GM19324 (cell line): ENCODE results near the gene NOC4L.
"Not testable (repeated sequence)": the region's sequence is repeated elsewhere in the genome, so short reads cannot be mapped to it uniquely, and the experiment has no call there.

Experiments used
- ATAC-seq: cut with Tn5 transposase; IDR thresholded peaks from one replicate; pipeline ENCODE4 v1.9.1; 2021; ENCODE audit warnings: mild to moderate bottlenecking, moderate library complexity; ENCODE audit not compliant: unreplicated experiment, low FRiP score

NOC4L gene

DNA sequence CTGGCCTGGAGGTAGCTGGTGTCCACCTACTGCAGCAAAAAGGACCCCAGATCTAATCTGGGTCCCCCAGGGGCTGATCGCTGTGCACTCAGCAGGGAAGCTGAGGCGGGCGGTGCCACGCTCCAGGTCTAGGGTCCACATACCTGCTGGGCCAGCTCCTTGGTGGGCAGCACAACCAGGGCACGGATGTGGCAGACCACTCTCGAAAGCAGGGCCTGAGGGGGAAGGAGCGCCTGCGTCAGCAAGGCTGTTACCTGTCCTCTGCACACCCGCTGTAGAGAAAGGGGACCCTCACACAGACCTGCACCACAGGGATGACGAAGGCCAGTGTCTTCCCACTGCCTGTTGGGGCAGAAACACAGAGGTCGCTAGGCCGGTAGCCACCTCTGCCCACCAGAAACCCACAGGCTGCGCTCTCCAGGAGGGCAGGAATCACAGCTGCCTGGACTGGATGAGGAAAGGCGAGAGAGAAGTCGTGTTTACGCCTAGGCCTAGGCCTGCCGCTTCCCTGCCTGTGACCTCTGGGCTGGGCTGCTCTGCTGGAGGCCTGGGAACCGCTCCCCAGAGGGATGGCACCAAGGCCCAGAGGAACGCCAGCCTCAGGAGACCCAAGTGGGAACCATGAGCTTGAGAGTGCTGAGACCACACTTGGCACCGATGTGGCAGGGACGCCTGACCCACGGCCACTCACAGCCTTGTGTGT is 2.1 kb upstream of the NOC4L start:
- ATAC-seq: no peak

DNA sequence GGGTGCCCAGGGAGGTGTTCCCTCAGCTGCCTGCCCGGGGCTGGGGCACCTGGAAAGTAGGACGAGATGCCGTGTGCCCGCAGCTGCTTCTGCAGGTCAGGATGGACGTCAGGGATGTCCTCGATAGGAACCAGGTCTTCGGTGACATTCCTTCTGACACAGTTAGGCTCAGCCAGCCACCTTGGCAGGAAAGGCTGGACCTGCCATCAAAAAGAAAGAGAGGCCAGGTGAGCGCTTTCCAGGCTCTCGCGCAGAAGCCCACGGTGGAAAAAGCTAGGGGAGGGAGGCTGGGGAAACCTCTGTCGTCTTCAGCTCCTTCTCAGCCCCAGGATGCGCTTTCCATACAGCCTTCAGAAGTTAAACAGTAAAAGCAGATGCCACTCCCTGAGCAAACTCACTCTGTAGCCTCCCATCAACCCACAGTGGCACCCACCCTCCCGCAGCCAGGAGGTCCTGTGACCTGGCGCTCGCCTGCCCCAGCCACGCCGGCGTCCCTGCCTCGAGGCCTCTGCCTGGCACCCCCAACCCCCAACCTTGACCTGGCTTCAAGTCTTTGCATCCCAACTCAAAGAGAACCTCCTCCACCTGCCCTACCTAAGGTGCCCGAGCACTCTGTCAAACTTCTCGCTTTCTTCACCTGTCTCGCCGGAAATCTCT is 1.4 kb upstream of the NOC4L start:
- no peak for ATAC-seq

GRCh38 chr12:132143336-132144071 is 753 bp upstream of the NOC4L start:
- peak; percentile 39 for ATAC-seq

GRCh38 chr12:132144810-132145168 is 532 bp downstream of the NOC4L start:
- ATAC-seq: no peak

GRCh38 chr12:132145334-132145733 is 1.1 kb downstream of the NOC4L start:
- no peak for ATAC-seq

DNA sequence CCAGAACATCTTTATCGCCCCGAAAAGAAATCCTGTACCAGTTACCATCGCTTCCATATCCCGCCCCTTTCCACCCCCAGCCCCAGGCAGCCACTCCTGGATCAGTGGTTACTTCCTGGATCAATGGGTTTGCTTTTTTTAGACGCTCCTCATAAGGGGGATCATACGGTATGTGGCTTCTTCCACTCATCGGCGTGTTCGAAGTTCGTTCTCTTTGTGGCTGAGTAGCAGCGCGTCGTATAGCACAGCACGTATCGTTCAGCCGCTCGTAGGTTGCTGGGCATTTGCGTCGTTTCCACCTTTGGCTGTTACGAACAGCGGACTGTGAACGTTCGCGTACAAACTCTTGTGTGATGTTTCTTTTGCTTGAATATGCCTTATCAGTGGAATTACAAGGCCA is 1.8 kb downstream of the NOC4L start:
- ATAC-seq: no peak

GRCh38 chr12:132146772-132147422 is 2.6 kb downstream of the NOC4L start:
- no peak for ATAC-seq

DNA sequence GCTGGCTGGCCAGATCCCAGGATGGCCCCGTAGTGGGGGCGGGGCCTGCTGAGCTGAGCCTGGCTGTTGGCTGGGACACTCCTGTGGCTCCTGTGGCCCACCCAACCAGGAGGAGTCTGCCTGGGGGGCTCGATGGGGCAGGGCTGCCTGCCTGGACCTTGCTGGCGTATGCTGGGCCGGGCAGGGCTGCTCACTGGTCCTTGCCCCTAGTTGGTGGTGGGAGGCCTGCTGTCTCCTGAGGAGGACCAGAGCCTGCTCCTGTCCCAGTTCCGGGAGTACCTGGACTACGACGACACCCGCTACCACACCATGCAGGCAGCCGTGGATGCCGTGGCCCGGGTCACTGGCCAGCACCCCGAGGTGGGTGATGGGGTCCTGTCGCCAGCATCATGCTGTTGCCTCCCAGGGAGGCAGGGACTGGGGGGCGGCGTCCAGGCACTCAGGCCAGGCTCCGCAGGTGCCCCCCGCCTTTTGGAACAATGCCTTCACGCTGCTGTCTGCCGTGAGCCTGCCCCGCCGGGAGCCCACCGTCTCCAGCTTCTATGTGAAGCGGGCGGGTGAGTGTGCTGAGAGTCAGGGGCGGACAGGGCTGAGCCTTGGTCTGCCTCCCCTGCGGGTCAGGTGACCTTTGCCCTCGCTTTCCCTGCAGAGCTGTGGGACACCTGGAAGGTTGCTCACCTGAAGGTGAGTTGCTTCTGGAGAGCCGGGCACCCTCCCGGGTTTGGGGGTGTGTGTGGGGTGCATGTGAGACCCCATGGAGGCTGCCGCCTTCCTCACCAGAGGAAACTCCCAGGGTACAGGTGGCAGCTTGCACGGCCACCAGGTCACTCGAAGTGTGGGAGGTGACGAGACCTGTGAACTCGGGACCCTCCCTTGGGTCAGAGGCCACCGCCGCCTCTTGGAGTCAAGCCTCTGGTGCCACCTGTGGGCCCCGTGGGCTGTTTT is 3.4 kb downstream of the NOC4L start:
- ATAC-seq: no peak

- ATAC-seq: no peak
Observed at GRCh38 chr12:132148368-132149045, 4.2 kb downstream of the NOC4L start.

GRCh38 chr12:132149526-132149925 is 5.3 kb downstream of the NOC4L start:
- ATAC-seq: not testable (repeated sequence)

GRCh38 chr12:132150780-132151144 is 6.5 kb downstream of the NOC4L start:
- ATAC-seq: no peak

DNA sequence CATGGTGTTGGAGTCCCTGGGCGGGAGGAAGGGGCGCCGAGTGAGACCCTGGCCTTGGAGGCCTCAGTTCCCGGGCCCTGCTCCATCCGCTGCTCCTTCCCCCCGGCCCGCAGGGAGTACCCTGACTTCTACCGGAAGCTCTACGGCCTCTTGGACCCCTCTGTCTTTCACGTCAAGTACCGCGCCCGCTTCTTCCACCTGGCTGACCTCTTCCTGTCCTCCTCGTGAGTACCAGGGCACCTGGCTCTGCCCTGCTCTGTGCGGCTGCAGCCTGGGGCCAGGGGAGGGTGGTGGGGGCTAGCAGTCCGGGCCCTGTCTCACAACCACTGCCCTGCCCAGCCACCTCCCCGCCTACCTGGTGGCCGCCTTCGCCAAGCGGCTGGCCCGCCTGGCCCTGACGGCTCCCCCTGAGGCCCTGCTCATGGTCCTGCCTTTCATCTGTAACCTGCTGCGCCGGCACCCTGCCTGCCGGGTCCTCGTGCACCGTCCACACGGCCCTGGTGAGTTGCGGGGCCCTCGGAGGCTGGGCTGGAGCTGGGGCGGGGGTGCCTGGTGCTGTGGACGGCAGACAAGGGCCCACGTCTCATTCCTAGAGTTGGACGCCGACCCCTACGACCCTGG is 7.0 kb downstream of the NOC4L start:
- ATAC-seq: no peak

GRCh38 chr12:132151766-132152410 is 7.6 kb downstream of the NOC4L start:
- no peak for ATAC-seq

GRCh38 chr12:132152411-132152821 is 8.2 kb downstream of the NOC4L start:
- ATAC-seq: no peak

DNA sequence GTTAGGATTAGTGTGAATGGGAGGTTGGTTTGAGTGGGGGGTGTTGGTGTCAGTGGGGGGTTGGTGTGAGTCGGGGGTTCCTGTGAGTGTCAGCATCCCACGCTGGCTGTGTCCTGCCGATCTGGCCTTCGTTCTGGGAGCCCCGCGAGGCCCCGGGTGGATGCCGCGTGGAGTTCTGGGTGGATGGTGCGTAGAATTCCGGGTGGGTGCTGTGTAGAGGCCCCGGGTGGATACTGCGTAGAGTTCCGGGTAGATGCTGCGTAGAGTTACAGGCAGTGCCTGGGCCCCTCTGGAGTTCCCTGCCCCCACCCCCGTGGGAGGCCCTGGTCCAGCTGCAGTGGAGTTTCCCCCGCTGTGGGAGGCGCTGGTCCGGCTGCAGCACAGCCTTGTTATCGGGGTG is 8.7 kb downstream of the NOC4L start:
- ATAC-seq: no peak

DNA sequence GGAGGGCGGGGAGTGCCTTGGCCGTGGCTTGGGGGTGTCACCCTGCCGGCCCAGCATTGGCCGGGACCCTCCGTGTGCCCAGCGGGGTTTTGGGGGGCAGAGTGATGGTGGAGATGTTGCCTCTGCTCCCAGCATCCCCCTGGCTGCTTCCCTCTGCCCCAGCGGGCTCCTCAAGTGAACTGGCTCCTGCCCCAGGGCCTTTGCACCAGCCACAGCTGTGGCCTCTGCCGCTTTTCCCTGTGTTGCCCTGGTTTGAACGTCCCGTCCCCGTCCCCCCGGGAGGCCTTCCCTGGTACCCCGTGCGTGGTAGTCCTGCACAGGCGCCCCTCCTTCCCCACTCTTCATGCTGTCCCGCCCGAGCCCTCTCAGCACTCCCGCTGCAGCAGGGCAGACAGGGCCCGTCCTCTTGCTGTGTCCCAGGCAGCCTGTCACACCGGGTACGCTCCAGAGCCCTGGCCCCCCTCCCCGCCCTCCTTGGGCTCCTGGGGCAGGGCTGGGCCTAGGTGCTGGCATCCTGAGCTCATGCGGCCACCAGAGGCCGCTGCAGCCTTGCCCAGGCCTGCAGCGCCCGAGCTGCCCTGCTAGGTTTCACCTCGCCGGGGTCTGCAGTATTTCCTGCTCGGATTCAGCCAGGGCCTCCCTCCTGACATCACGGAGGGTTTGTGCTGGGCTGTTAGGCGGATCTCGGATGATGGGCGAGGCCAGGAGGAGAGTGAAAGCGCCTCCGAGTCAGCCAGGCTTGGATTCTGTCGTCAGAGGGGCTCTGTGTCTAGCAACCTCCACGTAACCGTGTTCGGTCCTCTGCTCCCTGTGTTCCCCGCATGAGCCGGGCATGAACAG is 9.5 kb downstream of the NOC4L start:
- peak; percentile 78 for ATAC-seq

- ATAC-seq: peak; percentile 19
Observed at GRCh38 chr12:132154341-132154761, 10.1 kb downstream of the NOC4L start.
